ENCODE measurements around the gene CPN2.

Gene CPN2

DNA sequence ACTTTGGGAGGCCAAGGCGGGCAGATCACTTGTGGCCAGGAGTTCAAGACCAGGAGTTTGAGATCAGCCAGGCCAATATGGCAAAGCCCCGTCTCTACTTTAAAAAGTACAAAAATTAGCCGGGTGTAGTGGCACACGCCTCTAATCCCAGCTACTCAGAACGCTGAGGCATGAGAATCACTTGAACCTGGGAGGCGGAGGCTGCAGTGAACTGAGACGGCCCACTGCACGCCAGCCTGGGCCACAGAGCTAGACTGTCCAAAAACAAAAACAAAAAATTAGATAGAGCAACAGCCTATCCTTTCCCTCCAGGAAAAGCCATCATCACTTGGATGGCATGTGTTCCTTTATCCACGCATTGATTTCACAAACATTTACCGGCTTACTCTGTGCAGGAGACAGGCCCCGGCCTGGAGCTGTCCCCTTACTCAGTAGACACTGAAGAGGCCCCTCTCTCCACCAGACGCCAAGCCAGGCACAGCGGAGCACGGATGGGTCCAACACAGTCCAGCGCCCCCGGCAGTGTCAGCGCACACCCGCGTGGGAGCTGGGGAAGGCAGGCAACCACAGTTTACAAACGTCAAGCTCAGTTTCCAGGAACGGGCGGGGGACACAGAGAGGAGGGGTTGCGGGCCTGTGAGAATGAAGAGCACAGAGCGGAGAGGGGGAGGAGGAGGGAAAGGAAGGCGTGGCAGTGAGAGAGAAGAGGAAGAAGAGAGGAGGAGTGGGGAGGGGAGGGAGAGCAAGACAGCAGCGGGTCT lies 44.8 kb upstream of the CPN2 start:
- DNase-seq (ENCODE audit: low spot score) = no peak
- TF ChIP-seq, protein P1, sequence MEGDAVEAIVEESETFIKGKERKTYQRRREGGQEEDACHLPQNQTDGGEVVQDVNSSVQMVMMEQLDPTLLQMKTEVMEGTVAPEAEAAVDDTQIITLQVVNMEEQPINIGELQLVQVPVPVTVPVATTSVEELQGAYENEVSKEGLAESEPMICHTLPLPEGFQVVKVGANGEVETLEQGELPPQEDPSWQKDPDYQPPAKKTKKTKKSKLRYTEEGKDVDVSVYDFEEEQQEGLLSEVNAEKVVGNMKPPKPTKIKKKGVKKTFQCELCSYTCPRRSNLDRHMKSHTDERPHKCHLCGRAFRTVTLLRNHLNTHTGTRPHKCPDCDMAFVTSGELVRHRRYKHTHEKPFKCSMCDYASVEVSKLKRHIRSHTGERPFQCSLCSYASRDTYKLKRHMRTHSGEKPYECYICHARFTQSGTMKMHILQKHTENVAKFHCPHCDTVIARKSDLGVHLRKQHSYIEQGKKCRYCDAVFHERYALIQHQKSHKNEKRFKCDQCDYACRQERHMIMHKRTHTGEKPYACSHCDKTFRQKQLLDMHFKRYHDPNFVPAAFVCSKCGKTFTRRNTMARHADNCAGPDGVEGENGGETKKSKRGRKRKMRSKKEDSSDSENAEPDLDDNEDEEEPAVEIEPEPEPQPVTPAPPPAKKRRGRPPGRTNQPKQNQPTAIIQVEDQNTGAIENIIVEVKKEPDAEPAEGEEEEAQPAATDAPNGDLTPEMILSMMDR (IDR thresholded peaks at IDR 0.05) = no peak
- H3K27ac ChIP-seq = no peak overlapping the region
- peak overlapping the region; percentile 59 for H3K4me3 ChIP-seq

DNA sequence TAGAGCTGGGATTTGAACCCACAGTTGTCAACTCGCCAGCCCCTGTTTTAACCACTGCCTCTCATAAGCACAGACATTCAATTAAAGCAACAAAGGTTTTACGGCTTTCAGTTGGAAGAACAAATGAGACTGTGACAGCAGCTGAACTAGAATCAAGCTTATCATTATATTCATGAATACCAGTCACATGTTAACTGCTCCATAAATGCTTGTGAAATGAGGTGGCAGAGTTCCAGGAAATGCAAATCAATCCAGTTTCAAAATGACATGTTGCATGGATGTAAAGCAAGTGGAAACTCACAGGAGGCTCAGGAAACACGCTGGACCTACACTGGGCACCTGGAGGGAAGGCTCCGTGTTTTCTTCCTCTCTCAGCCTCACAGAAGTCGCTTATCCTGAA lies 44.1 kb upstream of the CPN2 start:
- no peak for DNase-seq (ENCODE audit: low spot score)
- TF ChIP-seq, protein P1 (IDR thresholded peaks at IDR 0.05) = no peak
- Histone ChIP-seq H3K27ac (no peak overlapping the region), H3K4me3 (no peak overlapping the region)

DNA sequence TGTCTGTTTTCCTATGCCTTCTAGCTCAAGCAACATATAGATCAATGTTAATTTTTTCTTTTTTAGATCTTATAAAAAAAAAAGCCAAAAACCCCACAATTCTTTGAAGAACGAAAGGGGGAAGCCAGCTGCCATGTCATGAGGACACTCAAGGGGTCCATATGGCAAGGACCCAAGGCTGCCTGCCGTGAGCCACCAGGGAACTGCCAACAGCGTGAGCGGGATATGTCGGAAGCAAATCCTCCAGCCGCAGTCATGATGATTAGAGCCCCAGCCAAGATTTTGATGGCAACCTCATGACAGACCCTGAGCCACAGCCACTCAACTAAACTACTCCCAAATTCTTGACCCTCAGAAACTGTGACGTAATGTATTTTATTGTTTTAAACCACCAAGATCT lies 41.4 kb upstream of the CPN2 start:
- H3K4me3 ChIP-seq = no peak overlapping the region
- no peak overlapping the region for H3K27ac ChIP-seq
- DNase-seq (ENCODE audit: low spot score) = no peak
- TF ChIP-seq, protein P1 (IDR thresholded peaks at IDR 0.05) = no peak

DNA sequence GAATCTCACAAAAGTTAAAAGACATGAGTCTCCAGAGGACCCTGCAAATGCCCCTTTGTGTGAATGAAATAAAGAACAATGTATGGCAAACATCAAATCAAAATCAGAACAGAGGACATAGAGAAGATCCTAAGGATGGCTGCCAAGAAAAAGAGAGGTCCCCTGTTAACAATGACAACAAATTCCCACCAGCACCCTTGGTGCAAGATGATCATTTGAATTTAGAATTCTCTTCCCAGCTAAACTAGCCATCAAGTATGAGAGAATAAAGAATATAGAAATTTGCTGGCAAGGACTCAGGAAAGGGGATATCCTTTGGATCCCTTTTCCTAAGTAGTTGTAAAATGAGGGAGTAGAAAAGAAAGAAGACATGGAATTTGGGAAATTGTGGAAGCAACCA lies 39.7 kb upstream of the CPN2 start:
- DNase-seq (ENCODE audit: low spot score) = no peak
- TF ChIP-seq, protein P1 (IDR thresholded peaks at IDR 0.05) = no peak
- H3K4me3 ChIP-seq = no peak overlapping the region
- no peak overlapping the region for H3K27ac ChIP-seq

DNA sequence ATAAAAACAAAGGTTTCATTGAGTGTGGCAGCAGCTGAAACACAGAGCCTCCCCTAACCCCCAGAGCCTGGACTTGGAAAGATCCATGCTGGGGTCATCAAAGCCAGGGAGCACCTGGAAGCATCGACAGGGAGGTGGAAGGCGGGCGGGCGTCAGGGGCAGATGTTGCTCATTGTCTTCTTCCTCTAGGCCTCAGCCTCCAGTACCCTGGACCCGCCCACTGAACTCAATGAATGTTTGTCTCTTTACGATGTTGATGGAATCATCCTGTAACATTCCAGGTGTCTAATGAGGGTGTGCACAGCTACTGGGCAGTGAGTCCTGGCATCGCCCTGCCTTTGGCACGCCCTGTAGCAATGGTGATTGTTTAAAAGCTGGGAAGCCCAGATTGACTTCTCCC lies 38.1 kb upstream of the CPN2 start:
- H3K4me3 ChIP-seq = no peak overlapping the region
- DNase-seq (ENCODE audit: low spot score) = peak; percentile 66
- H3K27ac ChIP-seq = no peak overlapping the region
- TF ChIP-seq, protein P1 (IDR thresholded peaks at IDR 0.05) = no peak

DNA sequence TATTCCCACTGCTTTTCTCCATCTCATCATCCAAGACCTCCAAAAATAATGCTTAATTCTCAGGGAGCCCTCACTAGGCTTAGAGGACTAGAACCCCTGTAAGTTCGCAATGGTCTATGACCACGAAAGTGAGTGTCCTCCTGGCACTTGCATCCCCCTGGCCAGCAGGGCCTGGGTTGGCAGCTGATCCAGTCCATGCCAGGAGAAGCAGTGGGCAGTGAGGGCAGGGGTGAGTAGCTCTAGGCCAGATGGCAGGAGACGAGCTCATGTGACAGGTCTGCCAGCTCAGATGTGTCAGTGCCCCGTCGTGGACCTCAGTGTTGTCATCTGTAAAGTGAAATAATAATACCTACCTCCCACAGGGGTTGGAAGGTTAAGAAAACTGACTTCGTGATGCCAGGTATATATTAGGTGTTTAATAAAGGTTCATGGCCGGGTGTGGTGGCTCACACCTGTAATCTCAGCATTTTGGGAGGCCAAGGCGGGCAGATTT lies 36.8 kb upstream of the CPN2 start:
- DNase-seq (ENCODE audit: low spot score) = no peak
- H3K4me3 ChIP-seq = no peak overlapping the region
- TF ChIP-seq, protein P1 (IDR thresholded peaks at IDR 0.05) = no peak
- H3K27ac ChIP-seq = no peak overlapping the region

DNA sequence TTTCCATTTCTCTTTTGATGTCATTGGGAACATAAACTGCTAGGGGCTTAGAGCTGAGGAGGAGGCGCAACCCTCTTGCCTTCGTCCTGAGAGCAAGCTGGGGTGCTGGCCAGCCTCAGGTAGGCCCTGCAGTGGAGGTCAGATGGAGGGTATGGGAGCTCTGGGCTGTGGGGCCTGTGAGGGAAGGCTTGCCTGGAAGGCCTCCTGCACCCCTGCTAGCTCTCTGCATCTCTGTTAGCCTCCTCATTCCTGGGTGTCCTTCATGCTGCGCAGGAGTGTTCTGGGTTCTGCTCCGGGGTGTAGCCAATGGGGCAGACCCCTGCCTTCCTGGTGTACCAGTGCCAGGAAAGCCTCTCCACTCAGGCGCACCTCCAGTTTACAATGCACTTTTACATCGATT lies 36.1 kb upstream of the CPN2 start:
- H3K4me3 ChIP-seq = no peak overlapping the region
- H3K27ac ChIP-seq = no peak overlapping the region
- no peak for DNase-seq (ENCODE audit: low spot score)
- TF ChIP-seq, protein P1 (IDR thresholded peaks at IDR 0.05) = no peak

All from coronary artery (tissue), 2 donors.